Suppressor macrophage treated with lipopolysaccharide for 4 hours (primary cell): ENCODE results near the gene MARCHF2.
"Not testable (repeated sequence)": the region's sequence is repeated elsewhere in the genome, so short reads cannot be mapped to it uniquely, and the experiment has no call there.

ENCODE experiments used
- DNase-seq: peaks from one replicate; pipeline ENCODE4 v3.0.0-alpha.2; 2020

The MARCHF2 gene

DNA sequence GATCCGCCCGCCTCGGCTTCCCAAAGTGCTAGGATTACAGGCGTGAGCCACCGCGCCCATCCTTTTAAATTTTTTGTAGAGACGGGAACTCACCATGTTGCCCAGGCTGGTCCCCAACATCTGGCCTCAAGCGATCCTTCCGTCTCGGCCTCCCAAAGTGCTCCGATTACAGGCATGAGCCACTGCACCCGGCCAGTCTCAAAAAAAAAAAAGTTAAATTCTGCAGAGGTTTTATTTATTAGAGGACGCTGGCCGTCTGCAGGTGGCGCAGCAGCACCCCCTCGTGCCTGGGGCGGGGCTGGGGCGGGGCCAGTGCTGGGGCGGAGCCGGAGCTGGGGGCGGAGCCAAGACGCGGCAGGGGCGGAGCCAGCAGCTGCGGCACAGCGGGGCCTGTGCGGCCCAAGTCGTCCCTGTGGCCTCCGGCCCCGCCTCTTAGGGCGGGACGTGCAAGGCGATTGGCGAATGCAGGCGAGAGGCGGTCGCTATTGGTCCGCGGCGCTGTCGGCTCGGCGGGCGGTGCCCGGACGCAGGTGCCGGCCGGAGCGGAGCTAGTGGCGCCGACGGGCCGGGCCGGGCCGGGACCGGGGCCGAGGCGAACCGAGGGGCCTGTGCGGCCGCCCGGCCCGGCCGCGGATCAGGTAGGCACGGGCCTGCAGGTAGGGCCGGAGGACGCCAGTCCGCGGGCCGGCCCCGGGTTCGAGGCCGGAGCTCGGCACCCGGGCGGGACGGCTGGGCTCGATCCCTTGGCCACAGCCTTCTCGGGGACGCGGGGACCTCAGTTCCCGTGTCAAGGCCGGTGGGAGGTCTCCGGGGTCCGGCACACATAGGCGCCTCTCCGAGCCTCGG lies at the start of gene MARCHF2:
MARCHF2 (plus strand) TSS at position 523 of the 846 bp plus-strand sequence. CDS start 8,536 bp downstream, outside the sequence.
- peak; percentile 99 for DNase-seq

- peak; percentile 88 for DNase-seq
Measured at GRCh38 chr19:8363803-8364771, 49.0 kb upstream of the MARCHF2 start, which contains the start of gene ANGPTL4. ANGPTL4 (plus strand) TSS chr19:8364155; CDS start chr19:8364322, 167 bp downstream.

- DNase-seq = no peak
Measured at GRCh38 chr19:8366121-8366581, 47.0 kb upstream of the MARCHF2 start.

DNA sequence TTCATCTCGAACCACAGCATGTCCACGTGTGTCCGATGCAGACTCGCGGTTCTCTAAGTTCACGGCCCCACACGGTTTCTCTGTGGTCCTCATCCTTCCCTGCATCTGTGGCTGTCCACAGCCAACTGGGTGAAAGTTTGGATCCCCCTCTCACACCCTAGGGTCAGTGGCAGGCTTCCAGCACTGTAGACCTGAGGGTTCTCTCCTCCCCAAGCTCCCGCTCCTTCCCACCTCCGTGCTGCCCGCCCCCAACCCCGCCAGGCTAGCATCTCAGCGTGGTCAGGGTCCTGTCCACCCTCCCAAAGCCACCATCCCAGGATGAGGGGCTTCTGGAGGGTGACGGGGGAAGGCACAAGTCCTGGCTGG lies 46.2 kb upstream of the MARCHF2 start:
- no peak for DNase-seq

GRCh38 chr19:8367327-8368001 lies 45.6 kb upstream of the MARCHF2 start:
- DNase-seq = peak; percentile 37

- no peak for DNase-seq
Measured at GRCh38 chr19:8370176-8371010, 42.7 kb upstream of the MARCHF2 start.

GRCh38 chr19:8371011-8371804 lies 41.9 kb upstream of the MARCHF2 start:
- no peak for DNase-seq

DNA sequence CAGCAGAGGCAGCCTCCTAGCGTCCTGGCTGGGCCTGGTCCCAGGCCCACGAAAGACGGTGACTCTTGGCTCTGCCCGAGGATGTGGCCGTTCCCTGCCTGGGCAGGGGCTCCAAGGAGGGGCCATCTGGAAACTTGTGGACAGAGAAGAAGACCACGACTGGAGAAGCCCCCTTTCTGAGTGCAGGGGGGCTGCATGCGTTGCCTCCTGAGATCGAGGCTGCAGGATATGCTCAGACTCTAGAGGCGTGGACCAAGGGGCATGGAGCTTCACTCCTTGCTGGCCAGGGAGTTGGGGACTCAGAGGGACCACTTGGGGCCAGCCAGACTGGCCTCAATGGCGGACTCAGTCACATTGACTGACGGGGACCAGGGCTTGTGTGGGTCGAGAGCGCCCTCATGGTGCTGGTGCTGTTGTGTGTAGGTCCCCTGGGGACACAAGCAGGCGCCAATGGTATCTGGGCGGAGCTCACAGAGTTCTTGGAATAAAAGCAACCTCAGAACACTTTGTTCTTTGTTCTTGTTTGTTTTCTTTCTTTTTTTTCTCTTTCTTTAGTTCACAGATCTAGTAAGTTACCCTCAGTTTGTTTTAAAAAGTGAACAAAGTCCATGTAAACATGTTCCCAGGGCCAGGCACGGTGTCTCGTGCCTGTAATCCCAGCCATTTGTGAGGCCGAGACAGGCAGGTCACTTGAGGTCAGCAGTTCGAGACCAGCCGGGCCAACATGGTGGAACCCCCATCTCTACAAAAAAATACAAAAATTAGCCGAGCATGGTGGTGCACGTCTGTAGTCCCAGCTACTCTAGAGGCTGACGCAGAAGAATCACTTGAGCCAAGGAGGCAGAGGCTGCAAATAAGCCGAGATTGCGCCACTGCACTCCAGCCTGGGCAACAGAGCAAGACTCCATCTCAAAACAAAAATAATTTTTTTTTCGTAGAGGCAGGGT lies 39.0 kb upstream of the MARCHF2 start:
- DNase-seq = no peak

DNA sequence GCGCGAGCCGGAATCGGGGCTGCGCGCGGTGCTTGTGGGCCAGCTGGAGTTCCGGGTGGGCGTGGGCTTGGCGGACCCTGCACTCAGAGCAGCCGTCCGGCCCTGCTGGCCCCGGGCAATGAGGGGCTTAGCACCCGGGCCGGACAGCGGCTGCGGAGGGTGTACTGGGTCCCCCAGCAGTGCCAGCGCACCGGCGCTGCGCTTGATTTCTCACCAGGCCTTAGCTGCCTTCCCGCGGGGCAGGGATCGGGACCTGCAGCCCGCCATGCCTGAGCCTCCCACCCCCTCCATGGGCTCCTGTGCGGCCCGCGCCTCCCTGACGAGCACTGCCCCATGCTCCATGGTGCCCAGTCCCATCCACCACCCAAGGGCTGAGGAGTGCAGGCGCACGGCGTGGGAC lies 37.3 kb upstream of the MARCHF2 start:
- DNase-seq = not testable (repeated sequence)

- DNase-seq = not testable (repeated sequence)
Measured at GRCh38 chr19:8376373-8376974, 36.6 kb upstream of the MARCHF2 start.

DNA sequence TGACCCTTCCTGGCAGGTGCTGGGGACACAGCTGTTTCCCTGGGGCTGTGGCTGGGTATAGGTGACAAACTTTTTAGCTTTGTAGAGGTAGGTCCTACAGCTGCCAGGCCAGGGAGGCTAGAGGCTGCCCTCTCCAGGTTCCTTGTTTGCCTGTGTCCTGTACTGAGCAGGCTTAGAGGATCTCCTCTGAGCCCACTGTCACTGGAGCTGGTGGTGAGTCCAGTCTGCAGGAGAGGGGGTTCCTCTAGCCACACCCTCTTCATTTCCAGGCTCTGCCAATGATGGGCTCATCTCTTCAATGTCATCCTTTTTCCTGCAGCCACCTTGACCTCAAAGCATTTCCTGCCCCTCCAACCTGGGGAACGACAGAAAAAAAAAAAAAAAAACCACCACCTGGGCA lies 35.5 kb upstream of the MARCHF2 start:
- DNase-seq = no peak

GRCh38 chr19:8379156-8379891 lies 33.8 kb upstream of the MARCHF2 start:
- not testable (repeated sequence) for DNase-seq

DNA sequence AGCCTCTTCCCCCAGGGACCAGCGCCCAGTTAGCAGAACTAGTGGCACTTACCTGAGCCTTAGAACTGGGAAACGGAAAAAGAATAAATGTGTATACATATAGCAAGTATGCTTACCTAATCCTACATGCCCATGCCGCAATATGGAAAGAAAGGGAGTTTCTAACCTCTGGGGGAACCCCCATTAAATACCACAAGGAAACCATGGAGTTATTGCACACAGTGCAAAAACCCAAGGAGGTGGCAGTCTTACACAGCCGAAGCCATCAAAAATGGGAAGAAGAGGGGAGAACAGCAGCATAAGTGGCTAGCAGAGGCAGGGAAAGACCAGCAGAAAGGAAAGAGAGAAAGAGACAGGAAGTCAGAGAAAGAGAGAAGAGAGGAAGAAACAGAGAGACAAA lies 28.5 kb upstream of the MARCHF2 start:
- DNase-seq = peak; percentile 65

- DNase-seq = peak; percentile 34
Measured at GRCh38 chr19:8385103-8385502, 28.0 kb upstream of the MARCHF2 start.

- DNase-seq = not testable (repeated sequence)
Measured at GRCh38 chr19:8385566-8385965, 27.5 kb upstream of the MARCHF2 start.

DNA sequence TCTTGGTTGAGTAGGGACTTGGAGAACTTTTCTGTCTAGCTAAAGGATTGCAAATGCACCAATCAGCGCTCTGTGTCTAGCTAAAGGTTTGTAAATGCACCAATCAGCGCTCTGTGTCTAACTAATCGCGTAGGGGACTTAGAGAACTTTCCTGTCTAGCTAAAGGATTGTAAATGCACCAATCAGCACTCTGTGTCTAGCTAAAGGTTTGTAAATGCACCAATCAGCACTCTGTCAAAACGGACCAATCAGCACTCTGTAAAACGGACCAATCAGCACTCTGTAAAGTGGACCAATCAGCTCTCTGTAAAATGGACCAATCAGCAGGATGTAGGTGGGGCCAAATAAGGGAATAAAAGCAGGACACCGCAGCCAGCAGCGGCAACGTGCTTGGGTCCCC lies 26.7 kb upstream of the MARCHF2 start:
- not testable (repeated sequence) for DNase-seq

GRCh38 chr19:8386990-8387389 lies 26.1 kb upstream of the MARCHF2 start:
- no peak for DNase-seq
